SK-N-DZ (cell line): ENCODE measurements around the gene LZTFL1.
"Not testable (repeated sequence)": the region's sequence is repeated elsewhere in the genome, so short reads cannot be mapped to it uniquely, and the experiment has no call there.

Experiments
- DNase-seq: peaks from one replicate; pipeline ENCODE4 v3.0.0-alpha.2; 2015; ENCODE audit warnings: low spot score

Gene LZTFL1

GRCh38 chr3:45865563-45865962 is 23.6 kb upstream of the LZTFL1 start:
- no peak for DNase-seq

- no peak for DNase-seq
Measured at GRCh38 chr3:45864760-45865519, 23.0 kb upstream of the LZTFL1 start.

GRCh38 chr3:45861043-45861719 is 19.3 kb upstream of the LZTFL1 start:
- no peak for DNase-seq

GRCh38 chr3:45860481-45860880 is 18.6 kb upstream of the LZTFL1 start:
- DNase-seq, result no peak

- no peak for DNase-seq
Measured at GRCh38 chr3:45858809-45859543, 17.1 kb upstream of the LZTFL1 start.

- DNase-seq, result not testable (repeated sequence)
Measured at GRCh38 chr3:45857024-45857423, 15.1 kb upstream of the LZTFL1 start.

- DNase-seq, result not testable (repeated sequence)
Measured at GRCh38 chr3:45856323-45856722, 14.4 kb upstream of the LZTFL1 start.

- no peak for DNase-seq
Measured at GRCh38 chr3:45852828-45853227, 10.9 kb upstream of the LZTFL1 start.

- no peak for DNase-seq
Measured at GRCh38 chr3:45848392-45848791, 6.5 kb upstream of the LZTFL1 start.

- no peak for DNase-seq
Measured at GRCh38 chr3:45844616-45845015, 2.7 kb upstream of the LZTFL1 start.

- no peak for DNase-seq
Measured at GRCh38 chr3:45842851-45843625, 1.1 kb upstream of the LZTFL1 start.

GRCh38 chr3:45841420-45841756 is 531 bp downstream of the LZTFL1 start:
- no peak for DNase-seq

- no peak for DNase-seq
Measured at GRCh38 chr3:45838466-45838865, 3.5 kb downstream of the LZTFL1 start.

GRCh38 chr3:45832699-45833098 is 9.2 kb downstream of the LZTFL1 start:
- DNase-seq, result no peak

- DNase-seq, result no peak
Measured at GRCh38 chr3:45830121-45830520, 11.8 kb downstream of the LZTFL1 start.

- no peak for DNase-seq
Measured at GRCh38 chr3:45826908-45827307, 15.0 kb downstream of the LZTFL1 start.

GRCh38 chr3:45826321-45826720 is 15.6 kb downstream of the LZTFL1 start:
- DNase-seq, result no peak

- no peak for DNase-seq
Measured at GRCh38 chr3:45821127-45821526, 20.8 kb downstream of the LZTFL1 start.

- no peak for DNase-seq
Measured at GRCh38 chr3:45819543-45819942, 22.4 kb downstream of the LZTFL1 start.

- DNase-seq, result no peak
Measured at GRCh38 chr3:45817831-45818522, 23.9 kb downstream of the LZTFL1 start.

GRCh38 chr3:45816544-45816943 is 25.4 kb downstream of the LZTFL1 start:
- no peak for DNase-seq
